OCI-LY3 (cell line): ENCODE results near the gene MLLT10.

Source experiments
- EZH2phosphoT487 ChIP-seq: fragments of 200-600 bp; shearing (Covaris generic); IDR thresholded peaks from 2 replicates; pipeline ENCODE4 v1.6.1; 2018; ENCODE audit warnings: antibody characterized with exemption, mixed run types, low read depth
- TF ChIP-seq, protein P1 (sequence below): fragments of 200-600, 300-600 bp; sonication (generic); IDR thresholded peaks from 2 replicates; pipeline ENCODE4 v1.5.1; 2014; ENCODE audit warnings: antibody characterized with exemption, low read length, low read depth

- TF ChIP-seq, protein P1, sequence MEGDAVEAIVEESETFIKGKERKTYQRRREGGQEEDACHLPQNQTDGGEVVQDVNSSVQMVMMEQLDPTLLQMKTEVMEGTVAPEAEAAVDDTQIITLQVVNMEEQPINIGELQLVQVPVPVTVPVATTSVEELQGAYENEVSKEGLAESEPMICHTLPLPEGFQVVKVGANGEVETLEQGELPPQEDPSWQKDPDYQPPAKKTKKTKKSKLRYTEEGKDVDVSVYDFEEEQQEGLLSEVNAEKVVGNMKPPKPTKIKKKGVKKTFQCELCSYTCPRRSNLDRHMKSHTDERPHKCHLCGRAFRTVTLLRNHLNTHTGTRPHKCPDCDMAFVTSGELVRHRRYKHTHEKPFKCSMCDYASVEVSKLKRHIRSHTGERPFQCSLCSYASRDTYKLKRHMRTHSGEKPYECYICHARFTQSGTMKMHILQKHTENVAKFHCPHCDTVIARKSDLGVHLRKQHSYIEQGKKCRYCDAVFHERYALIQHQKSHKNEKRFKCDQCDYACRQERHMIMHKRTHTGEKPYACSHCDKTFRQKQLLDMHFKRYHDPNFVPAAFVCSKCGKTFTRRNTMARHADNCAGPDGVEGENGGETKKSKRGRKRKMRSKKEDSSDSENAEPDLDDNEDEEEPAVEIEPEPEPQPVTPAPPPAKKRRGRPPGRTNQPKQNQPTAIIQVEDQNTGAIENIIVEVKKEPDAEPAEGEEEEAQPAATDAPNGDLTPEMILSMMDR = no peak
- no peak for TF ChIP-seq EZH2phosphoT487
Observed at GRCh38 chr10:21759232-21759631, 225.2 kb downstream of the MLLT10 start.
